Measurements from ENCODE around the gene MYO16. TPM values are rescaled to one million over a fixed set of nuclear protein-coding genes. Genes with fewer than 3 reads are reported as not detected.

The MYO16 gene
- total and polyA plus RNA-seq, 2 donors: 0.16 to 0.19 TPM

GRCh38 chr13:108855737-108856387 lies 226.5 kb downstream of the MYO16 start:
- H3K27ac ChIP-seq (ENCODE audit: low read depth in 1 of 2, low read length in 1 of 2): no peak overlapping the region
- no peak for DNase-seq (ENCODE audit: low read depth in 6 of 9, low spot score in 9 of 9)
- no peak overlapping the region for H3K4me3 ChIP-seq (ENCODE audit: low read length in 2 of 2)
- no peaks in the 10 kb centered on the region for H3K36me3 ChIP-seq (ENCODE audit: control insufficient read depth in 2 of 2, insufficient read depth in 2 of 2, low read length in 1 of 2)
- H3K9me3 ChIP-seq (ENCODE audit: control insufficient read depth in 2 of 2, insufficient read depth in 1 of 2, low read length in 1 of 2): no peaks in the 10 kb centered on the region
- H3K4me1 ChIP-seq (ENCODE audit: control insufficient read depth in 2 of 2, insufficient read depth in 2 of 2, low read length in 2 of 2): no peaks in the 10 kb centered on the region
- 88% methylated on average over 4 of the region's 4 CpGs for WGBS
- no peaks in the 10 kb centered on the region for H3K27me3 ChIP-seq (ENCODE audit: control insufficient read depth in 2 of 2, insufficient read depth in 1 of 2, low read length in 1 of 2)

GRCh38 chr13:108858676-108859075 lies 229.3 kb downstream of the MYO16 start:
- H3K27ac ChIP-seq (ENCODE audit: low read depth in 1 of 2, low read length in 1 of 2): no peak overlapping the region
- WGBS: 91% methylated on average over 5 of the region's 5 CpGs
- no peaks in the 10 kb centered on the region for H3K4me1 ChIP-seq (ENCODE audit: control insufficient read depth in 2 of 2, insufficient read depth in 2 of 2, low read length in 2 of 2)
- H3K27me3 ChIP-seq (ENCODE audit: control insufficient read depth in 2 of 2, insufficient read depth in 1 of 2, low read length in 1 of 2): no peaks in the 10 kb centered on the region
- H3K9me3 ChIP-seq (ENCODE audit: control insufficient read depth in 2 of 2, insufficient read depth in 1 of 2, low read length in 1 of 2): no peaks in the 10 kb centered on the region
- no peak overlapping the region for H3K4me3 ChIP-seq (ENCODE audit: low read length in 2 of 2)
- H3K36me3 ChIP-seq (ENCODE audit: control insufficient read depth in 2 of 2, insufficient read depth in 2 of 2, low read length in 1 of 2): no peaks in the 10 kb centered on the region
- DNase-seq (ENCODE audit: low read depth in 6 of 9, low spot score in 9 of 9): no peak

GRCh38 chr13:108859197-108860012 lies 230.0 kb downstream of the MYO16 start:
- Histone ChIP-seq H3K4me3 (ENCODE audit: low read length in 2 of 2) (no peak overlapping the region), H3K27me3 (ENCODE audit: control insufficient read depth in 2 of 2, insufficient read depth in 1 of 2, low read length in 1 of 2) (no peaks in the 10 kb centered on the region), H3K27ac (ENCODE audit: low read depth in 1 of 2, low read length in 1 of 2) (no peak overlapping the region), H3K9me3 (ENCODE audit: control insufficient read depth in 2 of 2, insufficient read depth in 1 of 2, low read length in 1 of 2) (no peaks in the 10 kb centered on the region), H3K4me1 (ENCODE audit: control insufficient read depth in 2 of 2, insufficient read depth in 2 of 2, low read length in 2 of 2) (no peaks in the 10 kb centered on the region), H3K36me3 (ENCODE audit: control insufficient read depth in 2 of 2, insufficient read depth in 2 of 2, low read length in 1 of 2) (no peaks in the 10 kb centered on the region)
- no peak for DNase-seq (ENCODE audit: low read depth in 6 of 9, low spot score in 9 of 9)
- WGBS: 78% methylated on average over 8 of the region's 8 CpGs

GRCh38 chr13:108860418-108860817 lies 231.0 kb downstream of the MYO16 start:
- Histone ChIP-seq H3K36me3 (ENCODE audit: control insufficient read depth in 2 of 2, insufficient read depth in 2 of 2, low read length in 1 of 2) (no peaks in the 10 kb centered on the region), H3K9me3 (ENCODE audit: control insufficient read depth in 2 of 2, insufficient read depth in 1 of 2, low read length in 1 of 2) (no peaks in the 10 kb centered on the region), H3K4me3 (ENCODE audit: low read length in 2 of 2) (no peak overlapping the region), H3K27me3 (ENCODE audit: control insufficient read depth in 2 of 2, insufficient read depth in 1 of 2, low read length in 1 of 2) (no peaks in the 10 kb centered on the region), H3K27ac (ENCODE audit: low read depth in 1 of 2, low read length in 1 of 2) (no peak overlapping the region), H3K4me1 (ENCODE audit: control insufficient read depth in 2 of 2, insufficient read depth in 2 of 2, low read length in 2 of 2) (no peaks in the 10 kb centered on the region)
- WGBS: 92% methylated on average over 3 of the region's 3 CpGs
- no peak for DNase-seq (ENCODE audit: low read depth in 6 of 9, low spot score in 9 of 9)

- Histone ChIP-seq H3K9me3 (ENCODE audit: control insufficient read depth in 2 of 2, insufficient read depth in 1 of 2, low read length in 1 of 2) (no peaks in the 10 kb centered on the region), H3K27ac (ENCODE audit: low read depth in 1 of 2, low read length in 1 of 2) (no peak overlapping the region), H3K36me3 (ENCODE audit: control insufficient read depth in 2 of 2, insufficient read depth in 2 of 2, low read length in 1 of 2) (no peaks in the 10 kb centered on the region), H3K27me3 (ENCODE audit: control insufficient read depth in 2 of 2, insufficient read depth in 1 of 2, low read length in 1 of 2) (no peaks in the 10 kb centered on the region), H3K4me1 (ENCODE audit: control insufficient read depth in 2 of 2, insufficient read depth in 2 of 2, low read length in 2 of 2) (no peaks in the 10 kb centered on the region), H3K4me3 (ENCODE audit: low read length in 2 of 2) (no peak overlapping the region)
- 87% methylated on average over 2 of the region's 2 CpGs for WGBS
- no peak for DNase-seq (ENCODE audit: low read depth in 6 of 9, low spot score in 9 of 9)
These were observed 247.9 kb downstream of the MYO16 start for GRCh38 chr13:108877300-108877699.

GRCh38 chr13:108878732-108879131 lies 249.3 kb downstream of the MYO16 start:
- Histone ChIP-seq H3K4me3 (ENCODE audit: low read length in 2 of 2) (no peak overlapping the region), H3K27ac (ENCODE audit: low read depth in 1 of 2, low read length in 1 of 2) (no peak overlapping the region), H3K27me3 (ENCODE audit: control insufficient read depth in 2 of 2, insufficient read depth in 1 of 2, low read length in 1 of 2) (no peaks in the 10 kb centered on the region), H3K4me1 (ENCODE audit: control insufficient read depth in 2 of 2, insufficient read depth in 2 of 2, low read length in 2 of 2) (no peaks in the 10 kb centered on the region), H3K9me3 (ENCODE audit: control insufficient read depth in 2 of 2, insufficient read depth in 1 of 2, low read length in 1 of 2) (no peaks in the 10 kb centered on the region), H3K36me3 (ENCODE audit: control insufficient read depth in 2 of 2, insufficient read depth in 2 of 2, low read length in 1 of 2) (no peaks in the 10 kb centered on the region)
- DNase-seq (ENCODE audit: low read depth in 6 of 9, low spot score in 9 of 9): no peak
- WGBS: 91% methylated on average over 2 of the region's 2 CpGs

GRCh38 chr13:108889324-108889984 lies 260.0 kb downstream of the MYO16 start:
- no peak for DNase-seq (ENCODE audit: low read depth in 6 of 9, low spot score in 9 of 9)
- no peak overlapping the region for H3K27ac ChIP-seq (ENCODE audit: low read depth in 1 of 2, low read length in 1 of 2)
- peaks cover 0 to 3% of the 10 kb centered on the region in 2 donors for H3K9me3 ChIP-seq (ENCODE audit: control insufficient read depth in 2 of 2, insufficient read depth in 1 of 2, low read length in 1 of 2)
- no peak overlapping the region for H3K4me3 ChIP-seq (ENCODE audit: low read length in 2 of 2)
- no peaks in the 10 kb centered on the region for H3K36me3 ChIP-seq (ENCODE audit: control insufficient read depth in 2 of 2, insufficient read depth in 2 of 2, low read length in 1 of 2)
- no peaks in the 10 kb centered on the region for H3K27me3 ChIP-seq (ENCODE audit: control insufficient read depth in 2 of 2, insufficient read depth in 1 of 2, low read length in 1 of 2)
- WGBS: 86% methylated on average over 2 of the region's 2 CpGs
- H3K4me1 ChIP-seq (ENCODE audit: control insufficient read depth in 2 of 2, insufficient read depth in 2 of 2, low read length in 2 of 2): no peaks in the 10 kb centered on the region

- 16% methylated on average over 5 of the region's 5 CpGs for whole genome bisulfite sequencing
- Histone ChIP-seq H3K27me3 (ENCODE audit: control insufficient read depth in 2 of 2, insufficient read depth in 1 of 2, low read length in 1 of 2) (no peaks in the 10 kb centered on the region), H3K4me3 (ENCODE audit: low read length in 2 of 2) (no peak overlapping the region), H3K27ac (ENCODE audit: low read depth in 1 of 2, low read length in 1 of 2) (no peak overlapping the region), H3K9me3 (ENCODE audit: control insufficient read depth in 2 of 2, insufficient read depth in 1 of 2, low read length in 1 of 2) (no peaks in the 10 kb centered on the region), H3K4me1 (ENCODE audit: control insufficient read depth in 2 of 2, insufficient read depth in 2 of 2, low read length in 2 of 2) (no peaks in the 10 kb centered on the region), H3K36me3 (ENCODE audit: control insufficient read depth in 2 of 2, insufficient read depth in 2 of 2, low read length in 1 of 2) (no peaks in the 10 kb centered on the region)
- peak in 2 of 9 donors; percentile 14 to 41 for DNase-seq (ENCODE audit: low read depth in 6 of 9, low spot score in 9 of 9)
These were observed 265.9 kb downstream of the MYO16 start for GRCh38 chr13:108895220-108895704.

- 12% methylated on average over 8 of the region's 8 CpGs for WGBS
- no peaks in the 10 kb centered on the region for H3K4me1 ChIP-seq (ENCODE audit: control insufficient read depth in 2 of 2, insufficient read depth in 2 of 2, low read length in 2 of 2)
- H3K27ac ChIP-seq (ENCODE audit: low read depth in 1 of 2, low read length in 1 of 2): no peak overlapping the region
- H3K27me3 ChIP-seq (ENCODE audit: control insufficient read depth in 2 of 2, insufficient read depth in 1 of 2, low read length in 1 of 2): no peaks in the 10 kb centered on the region
- DNase-seq (ENCODE audit: low read depth in 6 of 9, low spot score in 9 of 9): peak in 1 of 9 donors; percentile 24
- no peaks in the 10 kb centered on the region for H3K9me3 ChIP-seq (ENCODE audit: control insufficient read depth in 2 of 2, insufficient read depth in 1 of 2, low read length in 1 of 2)
- no peaks in the 10 kb centered on the region for H3K36me3 ChIP-seq (ENCODE audit: control insufficient read depth in 2 of 2, insufficient read depth in 2 of 2, low read length in 1 of 2)
- no peak overlapping the region for H3K4me3 ChIP-seq (ENCODE audit: low read length in 2 of 2)
These were observed 268.5 kb downstream of the MYO16 start for GRCh38 chr13:108897955-108898354.
